Ishikawa (cell line): ENCODE data around the gene SESN1.

Experiments used
- RAD21 ChIP-seq: IDR thresholded peaks from 2 replicates; pipeline ENCODE4 v1.6.1; 2012; ENCODE audit warnings: low read depth
- TAF1 ChIP-seq: IDR thresholded peaks from 2 replicates; pipeline ENCODE4 v1.6.1; 2012; ENCODE audit warnings: low read depth, mild to moderate bottlenecking
- TEAD4 ChIP-seq: IDR thresholded peaks from 2 replicates; pipeline ENCODE4 v1.6.1; 2012
- USF1 ChIP-seq: IDR thresholded peaks from 2 replicates; pipeline ENCODE4 v1.6.1; 2012
- YY1 ChIP-seq: IDR thresholded peaks from 2 replicates; pipeline ENCODE4 v1.6.1; 2012; ENCODE audit warnings: low read depth
- ZBTB7A ChIP-seq: IDR thresholded peaks from 2 replicates; pipeline ENCODE4 v1.6.1; 2012; ENCODE audit warnings: low read depth
- TF ChIP-seq, protein P1 (sequence below): IDR thresholded peaks from 2 replicates; pipeline ENCODE4 v1.6.1; 2012; ENCODE audit warnings: low read depth, mild to moderate bottlenecking
- TF ChIP-seq, protein P2 (sequence below): IDR thresholded peaks from 2 replicates; pipeline ENCODE4 v1.6.1; 2012

- TF ChIP-seq YY1 (no peak), TAF1 (no peak), ZBTB7A (no peak), RAD21 (no peak), TEAD4 (no peak), USF1 (no peak)
- TF ChIP-seq, protein P1, sequence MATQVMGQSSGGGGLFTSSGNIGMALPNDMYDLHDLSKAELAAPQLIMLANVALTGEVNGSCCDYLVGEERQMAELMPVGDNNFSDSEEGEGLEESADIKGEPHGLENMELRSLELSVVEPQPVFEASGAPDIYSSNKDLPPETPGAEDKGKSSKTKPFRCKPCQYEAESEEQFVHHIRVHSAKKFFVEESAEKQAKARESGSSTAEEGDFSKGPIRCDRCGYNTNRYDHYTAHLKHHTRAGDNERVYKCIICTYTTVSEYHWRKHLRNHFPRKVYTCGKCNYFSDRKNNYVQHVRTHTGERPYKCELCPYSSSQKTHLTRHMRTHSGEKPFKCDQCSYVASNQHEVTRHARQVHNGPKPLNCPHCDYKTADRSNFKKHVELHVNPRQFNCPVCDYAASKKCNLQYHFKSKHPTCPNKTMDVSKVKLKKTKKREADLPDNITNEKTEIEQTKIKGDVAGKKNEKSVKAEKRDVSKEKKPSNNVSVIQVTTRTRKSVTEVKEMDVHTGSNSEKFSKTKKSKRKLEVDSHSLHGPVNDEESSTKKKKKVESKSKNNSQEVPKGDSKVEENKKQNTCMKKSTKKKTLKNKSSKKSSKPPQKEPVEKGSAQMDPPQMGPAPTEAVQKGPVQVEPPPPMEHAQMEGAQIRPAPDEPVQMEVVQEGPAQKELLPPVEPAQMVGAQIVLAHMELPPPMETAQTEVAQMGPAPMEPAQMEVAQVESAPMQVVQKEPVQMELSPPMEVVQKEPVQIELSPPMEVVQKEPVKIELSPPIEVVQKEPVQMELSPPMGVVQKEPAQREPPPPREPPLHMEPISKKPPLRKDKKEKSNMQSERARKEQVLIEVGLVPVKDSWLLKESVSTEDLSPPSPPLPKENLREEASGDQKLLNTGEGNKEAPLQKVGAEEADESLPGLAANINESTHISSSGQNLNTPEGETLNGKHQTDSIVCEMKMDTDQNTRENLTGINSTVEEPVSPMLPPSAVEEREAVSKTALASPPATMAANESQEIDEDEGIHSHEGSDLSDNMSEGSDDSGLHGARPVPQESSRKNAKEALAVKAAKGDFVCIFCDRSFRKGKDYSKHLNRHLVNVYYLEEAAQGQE, result no peak
- TF ChIP-seq, protein P2, sequence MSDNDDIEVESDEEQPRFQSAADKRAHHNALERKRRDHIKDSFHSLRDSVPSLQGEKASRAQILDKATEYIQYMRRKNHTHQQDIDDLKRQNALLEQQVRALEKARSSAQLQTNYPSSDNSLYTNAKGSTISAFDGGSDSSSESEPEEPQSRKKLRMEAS, result no peak
Observed at GRCh38 chr6:108952776-108953486, 141.7 kb downstream of the SESN1 start.
